ENCODE measurements around the gene RUFY4.

DNA sequence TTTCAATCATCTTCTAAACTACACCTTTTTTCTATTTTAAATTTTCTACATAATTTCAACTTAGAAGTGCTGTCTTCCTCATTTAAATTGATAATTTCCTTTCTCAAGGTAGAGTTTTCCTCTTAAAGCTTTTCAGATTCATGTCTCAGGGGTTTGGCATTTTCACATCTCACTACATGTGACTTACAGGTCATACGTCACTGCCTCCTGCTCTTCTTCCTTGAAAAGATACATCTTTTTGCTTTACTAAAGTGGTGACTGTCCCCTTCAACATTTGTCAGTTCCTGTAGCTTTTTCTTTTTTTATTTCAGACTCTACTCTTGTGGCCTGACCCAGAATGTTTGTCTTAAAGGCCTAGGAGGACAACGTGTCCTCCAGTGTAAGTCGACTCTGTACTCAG, 17.1 kb upstream of the RUFY4 start:
- no peak for TF ChIP-seq HMGA2 (CRISPR knock-in tag; IDR thresholded peaks at IDR 0.05)
- TF ChIP-seq, protein P1, sequence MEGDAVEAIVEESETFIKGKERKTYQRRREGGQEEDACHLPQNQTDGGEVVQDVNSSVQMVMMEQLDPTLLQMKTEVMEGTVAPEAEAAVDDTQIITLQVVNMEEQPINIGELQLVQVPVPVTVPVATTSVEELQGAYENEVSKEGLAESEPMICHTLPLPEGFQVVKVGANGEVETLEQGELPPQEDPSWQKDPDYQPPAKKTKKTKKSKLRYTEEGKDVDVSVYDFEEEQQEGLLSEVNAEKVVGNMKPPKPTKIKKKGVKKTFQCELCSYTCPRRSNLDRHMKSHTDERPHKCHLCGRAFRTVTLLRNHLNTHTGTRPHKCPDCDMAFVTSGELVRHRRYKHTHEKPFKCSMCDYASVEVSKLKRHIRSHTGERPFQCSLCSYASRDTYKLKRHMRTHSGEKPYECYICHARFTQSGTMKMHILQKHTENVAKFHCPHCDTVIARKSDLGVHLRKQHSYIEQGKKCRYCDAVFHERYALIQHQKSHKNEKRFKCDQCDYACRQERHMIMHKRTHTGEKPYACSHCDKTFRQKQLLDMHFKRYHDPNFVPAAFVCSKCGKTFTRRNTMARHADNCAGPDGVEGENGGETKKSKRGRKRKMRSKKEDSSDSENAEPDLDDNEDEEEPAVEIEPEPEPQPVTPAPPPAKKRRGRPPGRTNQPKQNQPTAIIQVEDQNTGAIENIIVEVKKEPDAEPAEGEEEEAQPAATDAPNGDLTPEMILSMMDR (IDR thresholded peaks at IDR 0.05): no peak
- no peak for TF ChIP-seq ZNF317 (CRISPR knock-in tag; IDR thresholded peaks at IDR 0.05; ENCODE audit: borderline replicate concordance, low read depth)
- TF ChIP-seq, protein P2, sequence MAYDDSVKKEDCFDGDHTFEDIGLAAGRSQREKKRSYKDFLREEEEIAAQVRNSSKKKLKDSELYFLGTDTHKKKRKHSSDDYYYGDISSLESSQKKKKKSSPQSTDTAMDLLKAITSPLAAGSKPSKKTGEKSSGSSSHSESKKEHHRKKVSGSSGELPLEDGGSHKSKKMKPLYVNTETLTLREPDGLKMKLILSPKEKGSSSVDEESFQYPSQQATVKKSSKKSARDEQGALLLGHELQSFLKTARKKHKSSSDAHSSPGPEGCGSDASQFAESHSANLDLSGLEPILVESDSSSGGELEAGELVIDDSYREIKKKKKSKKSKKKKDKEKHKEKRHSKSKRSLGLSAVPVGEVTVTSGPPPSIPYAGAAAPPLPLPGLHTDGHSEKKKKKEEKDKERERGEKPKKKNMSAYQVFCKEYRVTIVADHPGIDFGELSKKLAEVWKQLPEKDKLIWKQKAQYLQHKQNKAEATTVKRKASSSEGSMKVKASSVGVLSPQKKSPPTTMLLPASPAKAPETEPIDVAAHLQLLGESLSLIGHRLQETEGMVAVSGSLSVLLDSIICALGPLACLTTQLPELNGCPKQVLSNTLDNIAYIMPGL (CRISPR knock-in tag; IDR thresholded peaks at IDR 0.05): no peak
- TF ChIP-seq, protein P3, sequence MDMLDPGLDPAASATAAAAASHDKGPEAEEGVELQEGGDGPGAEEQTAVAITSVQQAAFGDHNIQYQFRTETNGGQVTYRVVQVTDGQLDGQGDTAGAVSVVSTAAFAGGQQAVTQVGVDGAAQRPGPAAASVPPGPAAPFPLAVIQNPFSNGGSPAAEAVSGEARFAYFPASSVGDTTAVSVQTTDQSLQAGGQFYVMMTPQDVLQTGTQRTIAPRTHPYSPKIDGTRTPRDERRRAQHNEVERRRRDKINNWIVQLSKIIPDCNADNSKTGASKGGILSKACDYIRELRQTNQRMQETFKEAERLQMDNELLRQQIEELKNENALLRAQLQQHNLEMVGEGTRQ (CRISPR knock-in tag; IDR thresholded peaks at IDR 0.05): no peak
- TF ChIP-seq, protein P4, sequence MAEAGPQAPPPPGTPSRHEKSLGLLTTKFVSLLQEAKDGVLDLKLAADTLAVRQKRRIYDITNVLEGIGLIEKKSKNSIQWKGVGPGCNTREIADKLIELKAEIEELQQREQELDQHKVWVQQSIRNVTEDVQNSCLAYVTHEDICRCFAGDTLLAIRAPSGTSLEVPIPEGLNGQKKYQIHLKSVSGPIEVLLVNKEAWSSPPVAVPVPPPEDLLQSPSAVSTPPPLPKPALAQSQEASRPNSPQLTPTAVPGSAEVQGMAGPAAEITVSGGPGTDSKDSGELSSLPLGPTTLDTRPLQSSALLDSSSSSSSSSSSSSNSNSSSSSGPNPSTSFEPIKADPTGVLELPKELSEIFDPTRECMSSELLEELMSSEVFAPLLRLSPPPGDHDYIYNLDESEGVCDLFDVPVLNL (CRISPR knock-in tag; IDR thresholded peaks at IDR 0.05; ENCODE audit: borderline replicate concordance, low read depth): no peak
- TF ChIP-seq TEAD4 (CRISPR knock-in tag; IDR thresholded peaks at IDR 0.05): no peak

All from WTC11 (cell line).